Posterior vena cava (tissue), 2 donors: ENCODE data around the gene SLC35E1. TPM values are rescaled to one million over a fixed set of nuclear protein-coding genes. Genes with fewer than 3 reads are reported as not detected.
"Not testable (repeated sequence)": the region's sequence is repeated elsewhere in the genome, so short reads cannot be mapped to it uniquely, and the experiment has no call there.

Experiments used
- DNase-seq: peaks from one replicate; pipeline ENCODE4 v3.0.0-alpha.2; 2020; ENCODE audit warnings: low spot score
- intact Hi-C, 2 donors: fragments of 100-400 bp; cut with DNase I; formaldehyde crosslinking; loops; one replicate each; pipeline versions ENCODE4 v1.14.1 to v1.14.2; 2022 to 2023
- total RNA-seq, 2 donors: library from RNA; stranded (reverse); fragmentation: NEBNext Ultra II Directional; extraction: Animal tissue kit (Norgen Biotek cat#: 25700); gene quantifications; one replicate each; pipeline ENCODE4 v1.2.1, GENCODE V29; 2021
- donor health status: DM: yes; HTN: yes; CAD: no.
- donor health status: DM: yes; HTN: yes; CAD: no.

The SLC35E1 gene
- total RNA-seq, 2 donors from 2014 or later, result 30.8 to 33.6 TPM

DNA sequence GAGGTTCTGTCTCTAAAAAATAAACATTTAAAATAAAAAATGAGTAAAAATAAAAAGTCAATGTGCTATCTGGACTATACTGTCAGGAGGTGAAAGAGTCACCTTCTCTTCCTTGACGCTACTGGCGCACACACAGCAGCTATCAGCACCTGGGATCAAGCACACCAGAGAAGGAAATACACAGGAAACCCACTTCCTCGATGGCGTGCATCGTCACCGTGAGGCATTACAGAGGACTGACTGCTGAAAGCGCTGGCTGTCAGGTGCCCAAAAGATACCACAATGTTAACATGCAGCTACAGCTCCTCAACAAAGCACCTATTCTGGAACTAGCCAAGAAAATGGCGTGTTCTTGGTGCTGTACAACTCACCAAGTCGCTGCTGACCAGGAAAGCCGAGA is 6.1 kb downstream of the SLC35E1 start:
- intact Hi-C loops, result no loop called here
- no peak for DNase-seq

DNA sequence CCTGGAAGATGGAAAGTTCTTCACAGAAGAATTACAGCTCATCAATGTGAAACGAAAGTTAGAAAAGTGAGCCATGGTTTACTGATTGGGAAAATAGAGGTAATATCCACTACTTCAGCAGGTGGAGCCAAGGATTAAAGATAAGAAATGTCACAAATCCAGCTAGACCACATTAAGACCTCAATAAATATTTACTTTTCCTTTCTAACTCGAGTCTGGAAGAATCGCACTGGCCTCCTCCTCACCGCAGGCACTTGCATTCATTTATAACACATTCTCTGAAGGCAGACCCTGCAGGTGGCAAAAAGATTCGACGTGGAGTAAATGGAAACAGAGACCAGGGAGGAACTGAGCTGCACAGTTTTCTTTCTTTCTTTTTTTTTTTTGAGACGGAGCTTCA is 7.4 kb downstream of the SLC35E1 start:
- DNase-seq, result no peak
- intact Hi-C loops, result no loop called here

DNA sequence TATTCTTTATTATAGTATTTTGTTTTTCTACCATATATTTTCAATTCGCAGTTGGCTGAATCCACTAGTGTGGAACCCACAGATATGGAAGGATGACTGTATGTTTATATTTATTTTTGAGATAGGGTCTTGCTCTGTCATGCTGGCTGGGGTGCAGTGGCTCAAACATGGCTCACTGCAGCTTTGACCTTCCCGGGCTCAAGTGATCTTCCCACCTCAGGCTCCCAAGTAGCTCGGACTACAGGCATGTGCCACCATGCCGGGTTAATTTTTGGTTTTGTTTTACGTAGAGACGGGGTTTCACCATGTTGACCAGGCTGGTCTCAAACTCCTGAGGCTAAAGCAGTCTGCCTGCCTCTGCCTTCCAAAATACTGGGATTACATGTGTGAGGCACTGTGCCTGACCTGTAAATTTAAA is 9.6 kb downstream of the SLC35E1 start:
- no peak for DNase-seq
- intact Hi-C loops, result no loop called here

DNA sequence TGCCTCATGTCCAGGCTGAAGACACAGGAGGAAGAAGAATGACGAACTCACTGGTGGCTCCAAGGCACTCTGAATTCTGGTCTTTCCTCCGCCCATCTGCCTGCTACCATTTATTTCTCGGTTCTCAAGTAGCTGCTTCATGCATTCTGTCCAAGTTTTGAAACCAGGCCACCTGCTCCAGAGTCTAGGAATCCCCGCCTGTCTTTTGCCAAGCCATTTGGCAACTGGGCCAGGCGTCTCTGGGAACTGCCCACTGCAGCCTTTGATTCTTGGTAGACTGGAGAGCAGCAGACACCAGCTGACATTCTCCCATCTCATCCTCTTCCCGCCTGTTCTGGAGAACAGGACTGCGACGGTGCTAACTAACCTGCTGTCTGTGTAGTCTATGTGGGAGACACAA is 10.8 kb downstream of the SLC35E1 start:
- no peak for DNase-seq
- intact Hi-C loops, result no loop called here

DNA sequence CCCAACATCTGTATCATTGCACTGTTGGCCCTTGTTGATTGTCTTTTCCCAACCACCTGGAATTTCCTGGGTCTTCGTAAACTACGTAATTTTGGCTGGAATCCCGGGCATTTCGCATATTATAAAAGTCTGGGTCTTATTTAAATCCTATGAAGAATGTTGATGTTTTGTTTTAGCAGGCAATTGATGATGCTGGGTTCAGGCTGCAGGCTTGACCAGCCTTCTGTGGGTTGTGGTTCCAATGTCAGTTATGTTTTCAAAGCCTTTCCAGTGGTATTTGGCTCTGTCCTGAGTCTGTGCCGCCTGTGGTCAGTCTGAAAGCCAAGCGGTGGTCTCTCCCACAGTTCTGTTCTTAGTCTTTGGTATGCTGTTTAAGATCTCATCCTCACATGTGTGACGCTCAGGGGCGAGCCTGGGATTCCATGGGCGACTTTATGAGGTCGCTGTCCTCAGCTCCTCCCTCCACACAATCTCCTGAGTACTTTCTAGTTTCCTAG is 12.4 kb downstream of the SLC35E1 start:
- DNase-seq, result no peak

DNA sequence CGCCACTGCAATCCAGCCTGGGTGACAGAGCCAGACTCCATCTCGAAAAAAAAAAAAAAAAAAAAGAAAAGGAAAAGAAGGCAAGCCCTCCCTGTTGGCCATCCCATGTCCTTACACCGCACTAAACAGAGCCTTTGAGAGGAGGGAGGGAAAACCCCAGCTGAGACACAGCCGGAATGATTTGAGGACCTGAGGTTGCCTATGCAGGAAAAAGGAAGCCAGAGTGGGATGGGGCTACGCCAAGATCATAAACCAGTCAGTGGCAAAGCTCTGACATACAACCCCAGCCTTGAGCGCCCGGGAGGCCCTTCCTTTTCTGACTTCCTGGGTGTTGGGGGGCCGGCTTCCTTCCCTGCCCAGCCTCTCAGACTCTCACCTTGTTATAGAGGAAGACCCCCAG is 17.4 kb downstream of the SLC35E1 start:
- no peak for DNase-seq

More for the DNA sequence above, 12.4 kb downstream of the SLC35E1 start:
- intact Hi-C loops, result no loop called here

DNA sequence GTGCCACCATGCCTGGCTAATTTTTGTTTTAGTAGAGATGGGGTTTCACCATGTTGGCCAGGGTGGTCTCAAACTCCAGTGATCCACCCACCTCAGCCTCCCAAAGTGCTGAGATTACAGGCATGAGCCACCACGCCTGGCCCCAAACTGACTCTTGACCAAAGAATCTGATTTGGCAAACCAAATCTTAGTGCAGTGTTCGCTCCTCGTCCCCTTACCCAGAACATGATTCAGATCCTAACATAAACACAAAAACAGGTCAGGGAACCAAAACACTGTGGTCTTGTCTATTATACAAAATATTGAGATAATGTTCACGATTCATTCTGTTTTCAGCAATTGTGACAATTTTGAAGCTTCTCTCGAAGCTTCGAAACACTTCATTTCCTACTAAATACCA is 20.3 kb downstream of the SLC35E1 start:
- DNase-seq, intact Hi-C loops: not testable (repeated sequence)

More for the DNA sequence above, 17.4 kb downstream of the SLC35E1 start:
- intact Hi-C loops, result no loop called here

DNA sequence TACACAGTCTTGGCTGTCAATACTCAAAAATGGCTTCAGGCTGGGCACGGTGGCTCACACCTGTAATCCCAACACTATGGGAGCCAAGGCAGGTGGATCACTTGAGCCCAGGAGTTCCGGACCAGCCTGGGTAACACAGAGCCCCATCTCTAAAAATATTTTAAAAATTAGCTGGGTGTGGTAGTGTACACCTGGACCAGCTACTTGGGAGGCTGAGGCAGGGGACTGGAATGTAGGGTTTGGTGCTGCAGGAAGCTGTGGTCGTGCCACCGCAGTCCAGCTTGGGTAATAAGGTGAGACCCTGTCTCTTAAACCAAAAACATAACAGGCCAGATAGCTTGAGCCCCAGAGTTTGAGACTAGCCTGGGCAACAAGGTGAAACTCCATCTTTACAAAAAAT is 23.3 kb downstream of the SLC35E1 start:
- no peak for DNase-seq
- intact Hi-C loops, result no loop called here

DNA sequence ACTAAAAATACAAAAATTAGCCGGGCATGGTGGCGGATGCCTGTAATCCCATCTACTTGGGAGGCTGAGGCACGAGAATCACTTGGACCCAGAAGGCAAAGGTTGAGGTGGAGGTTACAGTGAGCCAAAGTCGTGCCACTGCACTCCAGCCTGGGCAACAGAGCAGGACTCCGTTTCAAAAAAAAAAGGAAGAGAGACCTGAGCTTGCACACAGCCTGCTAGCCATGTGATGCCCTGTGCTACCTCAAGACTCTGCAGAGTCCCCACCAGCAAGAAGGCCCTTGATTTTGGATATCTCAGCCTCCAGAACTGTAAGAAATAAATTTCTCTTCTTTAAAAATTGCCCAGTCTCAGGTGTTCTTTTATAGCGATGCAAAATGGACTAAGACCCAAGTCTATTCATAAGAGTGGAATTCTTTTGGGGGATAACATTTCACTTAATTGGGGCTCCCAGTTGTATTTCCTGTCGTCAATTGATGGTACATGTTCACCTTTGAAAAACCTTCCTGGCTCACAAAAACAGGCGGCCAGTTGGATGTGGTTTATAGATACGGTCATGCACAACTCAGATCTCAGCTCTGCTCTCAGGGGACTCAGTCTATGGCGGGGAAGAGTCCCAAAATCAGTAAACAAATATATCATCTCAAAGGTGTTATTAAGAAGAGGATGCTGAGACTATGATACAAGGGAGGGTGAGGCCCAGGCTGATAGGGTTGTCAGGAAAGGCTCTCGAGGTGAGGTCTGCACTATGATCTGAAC is 27.6 kb downstream of the SLC35E1 start:
- intact Hi-C loops, result no loop called here
- DNase-seq, result no peak

DNA sequence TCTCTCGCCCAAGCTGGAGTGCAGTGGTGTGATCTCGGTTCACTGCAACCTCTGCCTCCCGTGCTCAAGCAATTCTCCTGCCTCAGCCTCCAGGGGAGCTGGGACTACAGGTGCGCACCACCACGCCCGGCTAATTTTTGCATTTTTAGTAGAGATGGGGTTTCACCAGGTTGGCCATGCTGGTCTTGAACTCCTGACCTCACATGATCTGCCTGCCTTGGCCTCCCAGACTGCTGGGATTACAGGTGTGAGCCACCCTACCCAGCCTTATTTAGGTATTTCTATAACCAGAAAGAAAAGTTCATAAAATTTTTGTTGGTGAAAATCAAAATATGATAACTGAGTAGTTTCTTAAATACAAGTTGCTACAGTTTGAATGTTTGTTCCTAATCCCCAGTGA is 28.5 kb downstream of the SLC35E1 start:
- intact Hi-C loops, result not testable (repeated sequence)

DNA sequence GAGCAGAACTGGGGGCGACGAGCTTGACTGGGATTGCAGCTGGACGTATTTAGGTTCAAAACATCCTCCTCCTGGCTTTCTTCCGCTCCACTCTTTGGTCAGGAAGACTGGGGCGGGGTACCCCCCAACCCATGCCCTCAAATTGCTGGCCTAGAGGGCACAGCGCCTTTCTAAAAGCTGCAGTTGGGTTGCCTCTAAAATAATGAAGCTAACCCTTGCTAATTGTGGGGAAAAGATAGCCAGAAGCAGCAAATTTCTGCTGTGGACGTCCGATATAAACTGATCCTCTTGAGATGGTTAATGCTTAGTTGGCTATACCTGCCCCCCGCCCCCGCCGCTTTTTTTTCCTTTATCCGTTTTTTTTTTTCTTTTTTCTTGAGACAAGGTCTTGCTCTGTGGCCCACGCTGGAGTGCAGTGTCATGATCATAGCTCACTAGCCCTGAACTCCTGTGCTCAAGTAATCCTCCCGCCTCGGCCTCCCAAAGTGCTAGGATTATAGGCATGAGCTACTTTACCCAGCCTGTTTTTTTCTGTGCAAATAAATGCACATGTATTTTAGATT is 29.2 kb downstream of the SLC35E1 start:
- intact Hi-C loops, result no loop called here
- DNase-seq, result no peak

More for the DNA sequence above, 28.5 kb downstream of the SLC35E1 start:
- not testable (repeated sequence) for DNase-seq

DNA sequence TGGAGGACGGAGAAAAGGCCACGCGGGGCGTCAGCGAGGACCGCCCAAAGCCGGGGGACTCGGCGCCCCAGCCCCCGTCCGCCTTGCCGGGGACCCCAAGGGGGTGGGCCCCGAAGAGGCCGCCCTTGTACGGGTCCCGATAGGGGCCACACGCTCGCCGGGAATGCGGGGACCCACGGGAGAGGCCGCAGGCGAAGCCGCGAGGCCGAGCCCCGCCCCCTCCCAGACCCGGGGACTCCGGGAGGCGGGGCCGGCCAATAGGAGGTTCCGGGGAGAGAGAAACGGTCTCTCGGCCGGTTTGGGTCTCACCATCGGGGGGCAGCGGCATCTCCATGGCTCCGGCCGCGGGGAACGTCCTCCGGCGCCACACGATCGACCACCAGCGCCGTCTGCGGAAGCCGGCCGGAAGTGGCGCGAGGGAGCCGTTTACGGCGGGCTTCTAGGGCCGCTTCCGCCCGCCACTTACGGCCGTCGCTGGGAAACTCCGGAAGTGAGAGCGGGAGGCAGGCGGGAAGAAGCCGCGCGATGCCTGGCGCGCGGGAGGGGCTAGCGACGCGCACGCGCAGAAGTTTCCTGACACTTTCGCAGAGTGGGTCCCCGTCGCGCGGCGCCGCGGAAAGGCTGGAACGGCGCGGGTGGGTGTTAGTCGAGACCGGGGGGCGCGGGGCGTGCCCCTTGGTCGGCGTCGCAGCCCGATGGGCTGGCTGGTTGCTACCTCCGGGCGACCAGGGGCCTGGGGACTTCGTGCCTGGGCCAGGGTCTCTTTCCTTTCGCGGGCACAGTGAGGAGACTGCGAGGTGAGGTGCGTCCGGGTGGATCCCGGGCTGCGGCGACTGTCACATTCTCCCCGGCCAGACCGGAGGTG is 29.9 kb downstream of the SLC35E1 start, which contains the start of gene CHERP:
TSS of gene CHERP (minus strand) at position 393 of the 865 bp plus-strand sequence. CDS start at position 334, 59 bp downstream.
- intact Hi-C loops, result no loop called here
- peak; percentile 98 for DNase-seq

DNA sequence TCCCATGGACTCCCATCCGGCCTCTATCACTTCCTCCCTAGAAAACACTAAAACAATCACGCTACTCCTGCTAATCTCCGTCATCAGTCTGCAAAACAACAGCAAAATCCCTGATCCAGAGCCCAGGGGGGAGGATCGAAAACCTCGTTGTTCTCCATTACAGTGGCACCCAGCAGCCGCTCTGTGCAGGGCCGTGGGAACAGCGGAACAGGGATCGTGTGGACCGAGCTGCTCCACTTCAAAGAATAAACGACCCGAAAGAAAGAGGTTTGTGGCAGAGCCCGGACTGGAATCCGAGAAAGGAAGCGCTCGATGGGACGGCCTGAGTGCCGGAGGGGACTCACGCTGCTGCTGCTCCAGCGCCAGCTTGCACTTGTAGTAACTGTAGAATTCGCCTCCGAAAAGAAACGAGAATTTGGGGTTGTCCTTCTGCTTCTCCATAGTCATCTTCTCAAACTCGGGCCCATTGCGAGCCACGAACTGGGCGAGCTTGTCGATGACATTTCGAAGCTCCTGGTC is 30.6 kb downstream of the SLC35E1 start:
- intact Hi-C loops, result no loop called here
- DNase-seq, result no peak

DNA sequence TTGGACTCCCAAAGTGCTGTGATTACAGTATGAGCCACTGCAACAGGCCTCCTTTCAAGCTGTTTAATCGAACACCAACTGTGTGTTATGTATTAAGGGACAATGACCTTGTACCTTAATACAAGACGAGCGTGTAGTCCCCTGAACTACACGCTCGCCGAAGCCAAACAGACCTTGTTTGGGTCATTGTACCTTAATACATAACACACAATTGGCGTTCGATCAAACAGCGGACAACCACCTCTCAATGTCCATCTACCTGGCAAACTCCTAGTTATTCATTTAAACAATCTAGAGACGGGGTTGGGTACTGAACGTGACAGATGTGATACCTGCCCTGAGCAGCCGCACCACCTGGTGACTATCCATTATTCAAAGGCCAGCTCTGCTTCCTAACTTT is 31.3 kb downstream of the SLC35E1 start:
- intact Hi-C loops, result no loop called here
- no peak for DNase-seq

DNA sequence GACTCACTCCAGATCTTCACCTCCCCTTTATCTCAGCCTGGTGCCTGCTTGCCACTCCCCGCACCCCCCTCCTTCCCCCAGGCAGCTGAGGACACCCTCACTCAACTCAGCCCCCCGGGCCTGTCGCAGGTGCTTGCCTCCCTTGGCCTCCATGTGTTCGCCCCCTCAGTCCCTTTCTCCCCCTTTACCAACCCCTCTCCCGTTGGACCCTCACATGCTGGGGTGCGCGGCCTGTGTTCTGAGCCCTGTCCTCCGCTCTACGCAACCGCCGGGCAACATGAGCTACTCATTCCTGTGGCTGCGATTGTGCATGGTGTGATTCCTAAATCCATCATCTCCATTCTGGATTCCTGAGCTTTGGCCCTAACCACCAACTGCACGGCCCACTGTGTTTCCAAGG is 35.1 kb downstream of the SLC35E1 start:
- intact Hi-C loops, result no loop called here
- no peak for DNase-seq

DNA sequence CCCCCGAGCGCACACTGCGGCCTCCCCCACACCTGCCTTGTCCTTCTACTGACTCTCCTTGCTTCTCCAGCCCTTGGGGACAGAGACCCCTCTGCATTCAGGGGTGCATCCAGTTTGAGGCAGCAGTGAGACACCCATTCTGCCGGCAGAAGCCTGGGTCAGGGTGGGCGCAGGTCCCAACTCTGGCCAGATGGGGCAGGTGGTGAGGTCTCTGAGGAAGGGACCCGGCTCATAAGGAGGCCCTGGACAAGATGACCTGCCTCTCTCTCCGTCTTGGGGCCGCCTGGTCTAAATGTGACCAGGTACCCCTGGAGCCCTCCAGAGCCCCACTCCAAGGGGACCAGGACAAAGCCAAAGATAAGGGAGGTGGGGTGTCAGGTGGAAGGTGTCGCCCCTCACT is 36.1 kb downstream of the SLC35E1 start:
- no peak for DNase-seq
- intact Hi-C loops, result no loop called here

DNA sequence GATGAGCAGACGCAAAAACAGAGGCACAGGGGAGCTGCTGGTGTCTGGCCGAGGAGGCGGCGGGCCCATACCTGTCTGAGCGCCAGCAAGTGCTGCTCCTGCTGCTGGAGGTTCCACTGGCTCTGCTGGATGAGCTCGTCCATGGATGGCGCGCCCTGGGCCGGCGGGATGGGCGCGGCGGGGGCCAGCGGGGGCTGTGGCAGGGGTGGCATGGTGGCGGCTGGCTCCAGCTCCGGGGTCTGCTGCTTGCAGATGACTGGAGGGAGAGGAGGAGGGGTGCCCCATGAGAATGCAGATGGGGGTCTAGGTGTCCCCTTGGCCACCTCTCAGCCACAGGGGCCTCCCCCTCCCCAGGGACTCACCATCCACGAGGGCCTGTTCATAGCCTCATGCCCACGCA is 36.8 kb downstream of the SLC35E1 start:
- no peak for DNase-seq
- intact Hi-C loops, result no loop called here

DNA sequence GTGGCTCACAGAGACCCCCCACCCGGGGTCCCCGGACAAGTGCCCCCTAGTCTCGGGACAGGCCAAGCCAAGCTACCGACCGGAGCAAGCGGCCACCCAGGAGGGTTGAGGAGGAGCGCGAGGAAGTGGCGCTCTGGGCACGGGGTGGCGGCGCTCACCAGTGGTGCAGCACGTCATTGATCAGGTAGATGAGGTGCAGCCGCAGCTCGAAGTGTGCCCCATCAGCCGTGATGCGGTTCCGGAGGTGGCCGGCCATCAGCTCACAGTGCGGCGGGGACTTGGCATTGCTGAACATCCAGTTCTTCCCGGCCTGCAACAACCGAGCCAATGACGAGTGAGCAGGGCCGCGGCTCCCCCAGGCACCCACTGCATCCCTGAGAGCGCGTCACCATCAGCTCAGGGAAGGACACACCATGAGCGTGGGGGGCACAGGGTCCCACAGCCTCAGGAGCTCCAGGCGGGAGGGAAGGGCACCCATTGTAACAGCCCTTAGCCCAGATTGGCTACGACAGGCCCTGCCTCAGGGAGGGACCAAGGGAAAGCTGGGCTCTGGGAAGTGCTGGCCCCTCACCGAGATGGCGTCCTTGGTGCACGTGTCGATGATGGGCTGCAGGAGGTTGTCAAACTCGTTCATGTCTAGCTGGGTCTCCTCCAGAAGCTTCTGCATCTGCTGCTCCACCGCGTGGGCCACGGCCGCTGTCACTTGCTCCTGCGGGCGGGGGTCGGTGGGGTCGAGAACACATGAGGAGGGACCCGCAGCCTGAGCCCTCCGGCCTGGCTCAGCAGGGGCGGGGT is 39.6 kb downstream of the SLC35E1 start:
- intact Hi-C loops, result no loop called here
- DNase-seq, result no peak

DNA sequence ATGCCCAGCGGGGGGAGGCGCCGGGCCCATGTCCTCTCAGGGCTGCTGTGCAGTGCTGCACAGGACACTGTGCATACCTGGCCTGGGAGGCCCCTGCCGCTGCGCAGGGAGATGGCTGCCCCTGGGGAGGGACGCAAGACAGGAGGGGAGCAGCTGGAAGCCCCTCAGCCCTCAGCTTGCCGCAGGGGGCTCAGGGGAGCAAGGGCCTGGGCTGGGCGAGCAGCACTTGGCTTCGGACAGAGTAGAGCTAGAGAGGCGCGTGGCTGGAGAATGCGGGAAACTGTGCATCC is 40.9 kb downstream of the SLC35E1 start:
- DNase-seq, result no peak
- intact Hi-C loops, result no loop called here
